ENCODE measurements around the gene DGKZ.

DNA sequence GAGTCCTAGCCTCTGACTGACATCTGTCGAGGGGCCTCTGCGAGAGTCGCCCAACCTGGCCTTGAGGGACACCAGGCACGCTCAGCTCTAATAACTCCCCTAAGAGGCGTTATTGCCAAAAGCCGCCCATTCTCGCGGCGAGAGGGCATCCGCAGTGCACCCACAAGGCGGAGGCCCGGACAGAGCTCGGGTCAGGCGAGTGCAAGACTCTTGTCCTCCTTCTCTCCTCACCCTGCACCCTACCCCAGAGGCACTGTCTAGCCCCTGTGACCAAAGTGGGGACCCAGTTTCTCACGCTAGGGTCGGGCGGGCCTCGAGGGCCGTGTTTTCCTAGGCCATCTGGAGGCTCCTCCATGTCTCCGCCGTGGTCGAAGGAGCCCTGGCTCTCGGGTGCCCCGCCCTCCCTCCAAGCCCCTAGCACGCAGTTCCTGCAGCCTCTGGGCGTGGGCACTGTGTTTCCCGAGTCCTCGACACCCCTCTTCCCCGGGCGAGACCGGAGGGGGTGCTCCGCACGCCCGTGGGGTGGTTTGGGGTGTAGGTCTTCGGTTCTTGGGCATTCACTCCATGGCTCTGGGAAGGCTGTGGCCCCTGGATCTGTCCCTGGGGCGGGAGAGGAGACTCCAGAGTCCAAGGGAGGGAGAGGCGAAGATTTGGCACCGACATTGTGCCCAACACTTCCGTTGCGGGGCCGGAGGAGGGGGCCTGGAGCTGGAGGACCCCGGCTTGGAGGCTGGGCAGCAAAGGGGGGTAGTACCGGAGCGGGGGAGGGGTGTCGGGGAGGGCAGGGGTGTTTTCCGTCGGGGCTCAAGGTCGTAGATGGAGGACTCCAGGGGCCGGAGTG, 43.3 kb downstream of the DGKZ start:
- TF ChIP-seq, protein P1, sequence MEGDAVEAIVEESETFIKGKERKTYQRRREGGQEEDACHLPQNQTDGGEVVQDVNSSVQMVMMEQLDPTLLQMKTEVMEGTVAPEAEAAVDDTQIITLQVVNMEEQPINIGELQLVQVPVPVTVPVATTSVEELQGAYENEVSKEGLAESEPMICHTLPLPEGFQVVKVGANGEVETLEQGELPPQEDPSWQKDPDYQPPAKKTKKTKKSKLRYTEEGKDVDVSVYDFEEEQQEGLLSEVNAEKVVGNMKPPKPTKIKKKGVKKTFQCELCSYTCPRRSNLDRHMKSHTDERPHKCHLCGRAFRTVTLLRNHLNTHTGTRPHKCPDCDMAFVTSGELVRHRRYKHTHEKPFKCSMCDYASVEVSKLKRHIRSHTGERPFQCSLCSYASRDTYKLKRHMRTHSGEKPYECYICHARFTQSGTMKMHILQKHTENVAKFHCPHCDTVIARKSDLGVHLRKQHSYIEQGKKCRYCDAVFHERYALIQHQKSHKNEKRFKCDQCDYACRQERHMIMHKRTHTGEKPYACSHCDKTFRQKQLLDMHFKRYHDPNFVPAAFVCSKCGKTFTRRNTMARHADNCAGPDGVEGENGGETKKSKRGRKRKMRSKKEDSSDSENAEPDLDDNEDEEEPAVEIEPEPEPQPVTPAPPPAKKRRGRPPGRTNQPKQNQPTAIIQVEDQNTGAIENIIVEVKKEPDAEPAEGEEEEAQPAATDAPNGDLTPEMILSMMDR (IDR thresholded peaks at IDR 0.05; ENCODE audit: low read length) = no peak
- no peak for TF ChIP-seq EZH2 (IDR thresholded peaks at IDR 0.05; ENCODE audit: borderline replicate concordance, low read length)
